ENCODE data around the gene CDC42EP5.
"Not testable (repeated sequence)": the region's sequence is repeated elsewhere in the genome, so short reads cannot be mapped to it uniquely, and the experiment has no call there.

CDC42EP5 gene

GRCh38 chr19:54489341-54489740, 16.2 kb upstream of the CDC42EP5 start:
- no peak for DNase-seq

GRCh38 chr19:54485851-54486250, 12.8 kb upstream of the CDC42EP5 start:
- DNase-seq, result no peak

- DNase-seq, result no peak
Measured at GRCh38 chr19:54484451-54484850, 11.4 kb upstream of the CDC42EP5 start.

DNA sequence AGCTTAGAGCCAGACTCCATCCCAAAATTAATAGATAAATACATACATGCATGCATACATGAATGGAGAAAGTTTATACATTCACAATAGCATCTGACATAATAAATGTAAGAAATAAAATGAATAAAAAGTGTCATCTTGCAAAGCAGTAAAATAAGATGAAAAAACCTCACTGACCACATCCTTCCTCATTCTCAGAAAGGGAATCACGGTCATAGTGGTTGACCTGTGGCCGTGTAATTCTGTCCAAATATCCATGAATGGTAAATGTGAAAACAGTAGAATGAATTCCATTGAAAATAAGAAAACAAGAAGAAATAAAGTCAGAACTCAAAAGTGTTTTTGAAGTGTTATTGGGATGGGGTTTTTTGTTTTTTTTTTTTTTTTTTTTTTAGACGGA, 9.8 kb upstream of the CDC42EP5 start:
- DNase-seq, result no peak

DNA sequence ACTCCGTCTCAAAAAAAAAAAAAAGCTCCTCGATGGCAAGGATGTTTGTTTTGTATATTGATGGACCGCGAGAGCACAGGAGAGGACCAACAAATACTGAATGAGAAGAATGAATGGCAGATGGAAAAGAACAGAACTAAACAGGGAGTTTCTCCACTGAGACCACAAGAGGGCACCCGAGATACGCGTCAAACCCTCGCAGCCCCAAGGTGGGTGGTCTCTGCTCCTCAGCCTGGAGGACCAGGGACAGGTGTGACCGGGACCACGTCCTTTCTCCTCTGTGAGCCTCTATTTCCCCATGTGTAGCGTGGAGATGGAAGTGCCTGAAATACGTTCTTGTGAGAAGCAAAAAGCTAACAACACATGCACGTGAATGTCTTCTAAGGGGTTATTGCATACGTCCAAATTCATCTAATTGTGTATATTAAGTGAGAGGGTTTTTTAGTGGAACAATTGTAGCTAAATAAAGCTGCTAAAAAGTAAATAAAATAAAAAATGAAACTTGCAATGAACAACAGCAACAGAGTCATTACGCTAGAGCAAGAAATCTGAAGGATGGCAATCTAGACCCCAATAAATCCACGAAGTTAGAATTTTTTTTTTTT, 8.3 kb upstream of the CDC42EP5 start:
- peak; percentile 45 for DNase-seq

DNA sequence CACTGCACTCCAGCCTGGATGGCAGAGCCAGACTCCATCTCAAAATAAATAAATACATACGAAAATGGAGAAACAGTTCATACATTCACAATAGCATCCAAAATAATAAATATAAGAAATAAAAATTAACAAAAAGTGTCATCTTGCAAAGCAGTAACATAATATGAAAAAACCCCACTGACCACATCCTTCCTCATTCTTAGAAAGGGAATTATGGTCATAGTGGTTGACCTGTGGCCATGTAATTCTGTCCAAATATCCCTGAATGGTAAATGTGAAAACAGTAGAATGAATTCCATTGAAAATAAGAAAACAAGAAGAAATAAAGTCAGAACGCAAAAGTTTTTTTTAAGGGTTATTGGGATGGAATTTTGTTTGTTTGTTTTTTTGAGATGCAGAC, 7.0 kb upstream of the CDC42EP5 start:
- DNase-seq, result no peak

GRCh38 chr19:54478677-54479266, 5.7 kb upstream of the CDC42EP5 start:
- DNase-seq, result no peak

DNA sequence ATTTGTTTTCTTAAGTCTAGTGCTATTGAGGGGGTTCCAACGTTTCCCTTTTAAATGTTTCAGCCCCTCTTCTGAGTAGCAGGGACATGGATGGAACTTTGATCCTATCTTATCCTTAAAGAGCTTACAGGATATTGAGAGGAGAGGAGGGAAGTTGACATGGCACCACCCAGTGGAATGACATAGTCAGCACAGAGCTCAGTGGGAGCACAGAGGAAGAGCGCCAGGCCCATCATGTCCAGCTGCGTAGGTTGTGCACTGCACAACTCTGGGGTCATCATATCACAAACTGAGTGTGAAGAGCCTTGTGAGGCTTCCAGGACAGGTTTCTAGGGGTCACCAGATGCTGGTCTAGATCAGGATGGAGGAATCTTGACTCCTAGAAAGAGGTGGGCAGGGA, 4.6 kb upstream of the CDC42EP5 start:
- no peak for DNase-seq

- no peak for DNase-seq
Measured at GRCh38 chr19:54475706-54476105, 2.6 kb upstream of the CDC42EP5 start.

GRCh38 chr19:54473892-54474372, 836 bp upstream of the CDC42EP5 start:
- DNase-seq, result no peak

DNA sequence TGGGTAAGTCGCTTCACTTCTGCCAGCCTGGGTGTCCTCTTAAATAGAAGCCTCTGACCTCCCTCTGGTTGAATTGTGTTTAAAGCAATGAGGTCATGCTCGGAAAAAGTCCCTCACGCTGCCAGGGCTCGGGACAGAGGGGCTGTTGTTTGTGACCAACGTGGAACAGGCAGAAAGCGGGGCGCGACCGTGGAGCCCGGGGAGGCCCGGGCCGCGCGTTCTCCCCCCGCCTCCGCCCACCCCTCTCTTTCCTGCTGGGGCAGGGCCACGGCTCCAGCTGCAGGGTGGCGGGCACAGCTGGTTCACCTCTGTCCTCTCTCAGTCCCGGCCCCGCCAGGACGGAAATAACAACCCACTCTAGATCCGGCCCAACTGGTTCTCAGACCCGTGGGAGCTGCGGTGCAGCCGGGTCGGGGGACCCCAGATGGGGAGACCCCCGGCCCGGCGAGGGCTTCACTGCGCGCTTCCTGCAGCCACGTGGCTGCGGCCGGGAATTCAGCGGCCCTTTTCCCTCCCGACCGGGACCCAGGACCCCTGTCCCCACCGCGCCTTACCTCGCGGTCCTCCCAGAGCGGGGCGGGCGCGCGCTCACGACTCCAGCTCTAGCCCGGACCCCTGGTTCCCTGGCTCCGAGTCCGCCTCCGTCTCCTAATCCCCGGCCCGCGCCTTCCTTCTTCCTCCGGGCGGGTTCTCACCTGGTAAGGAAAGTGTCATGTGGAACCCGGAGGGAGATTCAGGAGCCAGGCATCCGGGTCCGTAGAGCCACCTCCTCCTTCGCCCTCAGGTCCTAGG, 1.9 kb downstream of the CDC42EP5 start:
- no peak for DNase-seq

- DNase-seq, result no peak
Measured at GRCh38 chr19:54470276-54470887, 2.7 kb downstream of the CDC42EP5 start.

DNA sequence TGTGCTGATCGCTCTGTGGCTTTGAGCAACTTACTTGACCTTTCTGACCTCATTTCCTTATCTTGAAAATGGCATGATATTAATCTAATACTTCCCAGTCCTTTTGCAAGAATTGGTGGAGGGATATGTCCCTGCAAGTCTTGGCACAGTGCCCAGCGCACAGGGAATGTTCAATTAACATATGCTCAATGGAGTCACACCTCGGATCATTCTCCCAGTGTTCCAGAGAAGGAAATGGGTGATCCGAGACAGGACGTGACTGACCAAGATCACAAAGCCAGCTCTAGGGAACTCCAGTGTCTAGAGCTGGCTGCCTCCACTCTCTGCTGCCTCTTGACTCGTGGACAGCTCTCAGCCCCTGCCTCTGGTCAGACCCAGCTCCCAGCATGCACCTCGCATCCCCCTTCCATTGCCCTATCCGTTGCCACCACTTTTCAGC, 3.6 kb downstream of the CDC42EP5 start:
- DNase-seq, result no peak

- not testable (repeated sequence) for DNase-seq
Measured at GRCh38 chr19:54466110-54466480, 7.0 kb downstream of the CDC42EP5 start.

DNA sequence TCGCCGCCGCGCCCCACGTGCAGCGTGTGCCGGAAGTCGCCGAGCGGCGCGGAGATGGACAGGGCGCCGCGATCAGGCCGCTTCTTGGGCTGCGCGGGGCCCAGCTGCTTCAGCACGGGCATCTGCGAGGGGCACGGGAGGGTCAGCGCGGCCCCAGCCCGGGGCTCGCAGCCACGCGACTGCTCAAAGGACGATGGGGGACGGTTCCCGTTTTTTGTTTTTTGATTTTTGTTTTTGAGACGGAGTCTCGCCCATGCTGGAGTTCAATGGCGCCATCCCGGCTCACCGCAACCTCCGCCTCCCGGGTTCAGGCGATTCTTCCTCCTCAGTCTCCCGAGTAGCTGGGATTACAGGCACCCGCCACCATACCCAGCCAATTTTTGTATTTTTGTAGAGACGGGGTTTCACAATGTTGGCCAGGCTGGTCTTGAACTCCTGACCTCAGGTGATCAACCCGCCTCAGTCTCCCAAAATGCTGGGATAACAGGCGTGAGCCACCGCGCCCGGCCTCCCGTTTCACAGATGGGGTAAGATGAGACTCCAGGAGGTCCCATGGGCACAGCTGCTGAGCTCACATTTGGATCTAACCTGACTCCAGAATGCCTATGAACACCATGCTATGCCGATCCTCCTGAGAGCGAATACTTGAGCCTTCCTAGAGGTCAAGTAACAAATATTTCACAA, 7.5 kb downstream of the CDC42EP5 start:
- no peak for DNase-seq

DNA sequence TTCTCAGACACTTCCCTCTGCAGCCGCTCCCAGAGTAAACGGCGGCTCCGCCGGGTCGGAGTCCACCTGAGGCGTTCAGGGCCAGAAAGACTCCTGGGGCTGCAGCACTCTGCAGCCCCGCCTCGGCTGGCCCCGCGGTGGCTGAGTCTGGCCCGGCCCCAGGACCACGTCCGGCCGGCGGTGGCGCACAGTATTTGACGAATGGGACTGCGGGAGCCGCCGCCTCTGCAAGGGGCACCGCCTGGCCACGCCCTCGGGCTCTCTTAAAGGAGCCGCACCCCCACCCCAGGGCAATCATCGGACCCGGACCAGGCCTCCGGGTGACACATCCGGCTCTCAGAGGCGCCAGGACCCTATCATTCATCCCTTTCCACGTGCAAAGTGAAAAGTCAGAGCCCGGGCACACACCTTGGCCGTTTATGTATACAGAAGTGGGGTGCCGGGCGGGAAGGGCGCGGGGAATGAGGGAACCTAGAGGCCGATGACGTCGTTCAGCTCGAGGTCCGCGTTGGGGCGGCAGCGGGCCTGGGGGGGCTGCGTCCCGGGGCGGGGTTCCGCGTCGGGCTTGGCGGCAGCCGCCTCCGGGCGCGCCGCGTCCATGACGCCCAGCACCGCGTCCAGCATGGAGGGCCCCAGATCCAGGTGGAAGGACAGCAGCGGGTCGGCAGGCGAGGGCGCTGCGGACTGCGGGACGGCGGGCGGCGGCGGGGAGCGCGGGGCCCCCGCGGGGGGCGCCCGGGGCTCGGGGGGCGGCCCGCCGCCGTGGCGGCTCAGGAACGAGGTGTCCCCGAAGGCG, 8.3 kb downstream of the CDC42EP5 start:
- peak; percentile 78 for DNase-seq

DNA sequence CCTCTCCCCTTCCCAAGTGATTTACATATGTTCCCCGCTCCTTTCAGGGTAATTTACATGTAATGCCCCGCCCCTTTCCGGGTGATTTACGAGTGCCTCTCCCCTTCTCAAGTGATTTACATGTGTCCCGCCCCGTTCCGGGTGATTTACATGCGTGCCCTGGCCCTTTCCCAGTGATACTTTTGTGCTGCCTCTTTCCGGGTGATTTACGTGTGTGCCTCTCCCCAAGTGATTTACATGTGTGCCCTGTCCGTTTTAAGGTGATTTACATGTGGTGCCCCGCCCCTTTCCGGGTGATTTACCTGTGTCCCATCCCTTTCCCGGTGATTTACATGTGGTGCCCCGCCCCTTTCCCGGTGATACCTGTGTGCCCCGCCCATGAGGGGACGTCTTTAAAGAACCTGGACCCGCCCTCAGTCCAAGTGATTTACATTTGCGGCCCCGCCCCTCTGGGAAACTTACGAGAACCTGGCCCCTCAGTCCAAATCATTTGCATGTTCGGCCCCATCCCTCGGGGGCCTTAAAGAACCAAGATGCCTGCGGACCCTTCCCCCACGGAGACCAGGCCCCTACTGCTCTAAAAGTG, 9.0 kb downstream of the CDC42EP5 start:
- peak; percentile 87 for DNase-seq

DNA sequence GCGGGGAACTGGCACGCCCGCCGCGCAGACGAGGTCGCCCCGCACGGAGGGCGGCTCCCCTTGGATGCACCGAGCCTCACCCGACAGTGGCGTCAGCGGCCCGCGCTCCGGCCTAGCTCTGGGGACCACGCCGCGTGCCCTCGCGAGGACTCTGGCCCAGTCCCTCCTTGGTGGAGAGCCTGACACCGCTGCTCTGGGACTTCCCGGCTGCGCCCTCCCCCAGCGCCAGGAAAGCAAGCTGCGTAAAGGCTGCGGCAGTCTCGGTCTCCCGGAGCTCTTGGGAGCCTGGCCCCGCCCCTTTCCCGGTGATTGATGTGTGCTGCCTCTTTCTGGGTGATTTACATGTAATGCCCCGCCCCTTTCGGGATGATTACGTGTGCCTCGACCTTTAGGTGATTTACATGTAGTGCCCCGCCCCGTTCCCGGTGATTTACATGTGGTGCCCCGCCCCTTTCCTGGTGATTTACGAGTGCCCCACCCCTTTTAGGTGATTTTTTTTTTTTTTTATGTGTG, 9.5 kb downstream of the CDC42EP5 start, which contains the start of gene LENG9:
Gene LENG9, minus strand, starts transcription at position 248 of the 513 bp plus-strand sequence. CDS start 252 bp downstream, outside the sequence.
- DNase-seq, result peak; percentile 97

- DNase-seq, result peak; percentile 63
Measured at GRCh38 chr19:54462655-54463530, 10.2 kb downstream of the CDC42EP5 start.

DNA sequence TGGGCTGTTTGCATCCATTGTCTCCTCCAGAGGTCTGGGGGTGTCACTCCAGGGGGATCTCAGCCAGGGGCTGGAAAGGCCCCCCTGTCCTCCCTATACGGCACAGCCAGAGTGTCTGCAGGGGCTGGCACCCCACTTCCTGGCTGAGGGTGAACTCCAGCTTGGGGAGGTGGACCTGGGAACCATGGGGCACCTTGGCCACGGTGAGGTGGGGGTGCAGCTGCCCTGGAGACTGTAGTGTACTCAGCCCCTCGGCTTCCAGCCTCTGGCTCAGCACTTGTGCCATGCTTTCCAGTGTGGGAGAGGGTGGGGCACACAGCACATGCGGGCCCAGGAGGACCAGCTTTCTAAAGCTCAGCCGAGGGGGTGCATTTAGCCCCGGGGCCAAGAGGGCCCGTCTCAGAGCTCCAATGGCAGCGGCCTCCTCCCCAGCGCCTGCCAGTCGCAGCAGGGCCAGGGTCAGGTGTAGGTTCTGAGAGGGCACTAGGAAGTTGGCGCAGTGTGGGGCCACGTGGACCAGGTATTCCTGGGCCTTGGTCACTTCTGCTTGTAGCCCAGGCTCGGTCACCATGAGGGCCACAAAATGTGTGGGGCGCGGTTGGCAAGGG, 10.9 kb downstream of the CDC42EP5 start:
- no peak for DNase-seq

Data from stimulated activated CD4-positive, alpha-beta T cell treated with anti-CD3 and anti-CD28 coated beads, Interleukin-4, amount 100 ng/mL, for 24 hours (primary cell).